ENCODE data around the gene KRTAP4-7. TPM values are rescaled to one million over a fixed set of nuclear protein-coding genes. Genes with fewer than 3 reads are reported as not detected.

Gene KRTAP4-7
- total RNA-seq, 1 experiment from 2014 or later: not detected

- Histone ChIP-seq H3K9me2 (ENCODE audit: insufficient read depth) (no peaks in the 10 kb centered on the region), H3K4me1 (ENCODE audit: control insufficient read depth in 1 of 2, insufficient read depth in 2 of 2, low read length in 2 of 2) (peaks cover 39 to 46% of the 10 kb centered on the region in 2 experiments), H3K9ac (ENCODE audit: low read length) (peak overlapping the region; percentile 10; the same call in 1 of the 2 replicates), H3K36me3 (ENCODE audit: control insufficient read depth in 1 of 2, insufficient read depth in 2 of 2, low read length in 2 of 2) (peaks cover 0 to 5% of the 10 kb centered on the region in 2 experiments; a peak in 1 of 4 replicates), H2AFZ (ENCODE audit: low read depth, low read length, poor library complexity, severe bottlenecking) (no peak overlapping the region), H3K27me3 (ENCODE audit: insufficient read depth, low read length) (no peaks in the 10 kb centered on the region), H3K79me2 (ENCODE audit: insufficient read depth, low read length) (no peaks in the 10 kb centered on the region), H4K20me1 (ENCODE audit: insufficient read depth) (no peaks in the 10 kb centered on the region), H3K27ac (ENCODE audit: low read depth, low read length) (peak overlapping the region; percentile 85), H3K4me3 (replicated peaks in 1 of 2; ENCODE audit: low read depth in 1 of 2, low read length in 2 of 2) (no peak overlapping the region), H3K9me3 (ENCODE audit: control insufficient read depth in 1 of 2, insufficient read depth in 1 of 2, low read depth in 1 of 2, low read length in 2 of 2) (peaks cover 0 to 9% of the 10 kb centered on the region in 2 experiments; a peak in 1 of 4 replicates), H3K4me2 (ENCODE audit: low read length) (peak overlapping the region; percentile 28; the same call in 1 of the 2 replicates)
- ChIA-PET CTCF (no interaction called here), RAD21 (ENCODE audit: low non-redundant PET in 1 of 2, low total read pairs in 2 of 2, uncharacterized antibody in 2 of 2, unreplicated experiment in 2 of 2) (no interaction called here), POLR2A (no interaction called here)
- ATAC-seq (no peak), DNase-seq (ENCODE audit: low read depth, low spot score) (no peak)
- BruUV-seq (replicated peaks): no TSS peak
- TF ChIP-seq JUND (IDR thresholded peaks at IDR 0.05): no peak; the same call in 1 of the 2 replicates
- no peak for TF ChIP-seq TCF7L2 (IDR thresholded peaks at IDR 0.05; ENCODE audit: borderline replicate concordance, extremely low read depth, insufficient read depth, insufficient read length)
- TF ChIP-seq RAD21 (IDR thresholded peaks at IDR 0.05; ENCODE audit: low read depth): no peak
- TF ChIP-seq CTCF (IDR thresholded peaks at IDR 0.05 in 2 of 3, conservative IDR thresholded peaks at IDR 0.05 in 1 of 3; ENCODE audit: borderline replicate concordance in 1 of 3, insufficient read depth in 1 of 3, low read depth in 2 of 3, low read length in 2 of 3): no peak
- no peak for TF ChIP-seq REST (IDR thresholded peaks at IDR 0.05; ENCODE audit: low read depth)
- TF ChIP-seq ELF1 (IDR thresholded peaks at IDR 0.05; ENCODE audit: borderline replicate concordance, low read depth): no peak
- TF ChIP-seq EGR1 (IDR thresholded peaks at IDR 0.05; ENCODE audit: low read depth): no peak
- no peak for TF ChIP-seq SP1 (IDR thresholded peaks at IDR 0.05; ENCODE audit: low read depth)
- no peak for TF ChIP-seq POLR2A (IDR thresholded peaks at IDR 0.05; ENCODE audit: borderline replicate concordance, extremely low read depth, insufficient read depth, insufficient read length)
- TF ChIP-seq CEBPB (IDR thresholded peaks at IDR 0.05; ENCODE audit: low read depth): no peak
- intact Hi-C loops (cut with micrococcal nuclease): no loop called here
Measured at GRCh38 chr17:41058741-41059140, 25.2 kb upstream of the KRTAP4-7 start.

All from HCT116 (cell line).